GM18502 (cell line): Measurements from ENCODE around the gene SIGLEC14.
"Not testable (repeated sequence)": the region's sequence is repeated elsewhere in the genome, so short reads cannot be mapped to it uniquely, and the experiment has no call there.

ENCODE experiments used
- ATAC-seq: cut with Tn5 transposase; IDR thresholded peaks from one replicate; pipeline ENCODE4 v1.9.1; 2021; ENCODE audit warnings: mild to moderate bottlenecking; ENCODE audit not compliant: unreplicated experiment, poor library complexity

The SIGLEC14 gene

DNA sequence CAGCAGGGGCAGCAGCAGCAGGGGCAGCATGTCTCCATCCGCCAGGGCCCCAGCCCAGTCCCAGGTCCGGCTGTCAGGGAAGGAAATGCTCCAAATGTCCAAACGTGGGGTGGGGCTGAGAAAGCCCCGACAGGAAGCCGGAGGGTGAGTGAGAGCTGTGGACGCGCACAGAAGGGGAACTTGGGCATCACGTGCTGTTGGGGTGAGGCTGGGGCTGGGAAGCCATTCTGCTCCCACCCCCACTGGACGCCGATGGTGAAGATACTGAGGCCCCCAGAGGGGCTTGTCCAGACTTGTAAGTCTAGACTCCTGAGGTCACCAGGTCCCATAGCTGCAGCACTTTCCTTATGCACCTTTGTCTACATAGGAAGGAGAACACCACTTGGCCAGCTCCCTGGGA, at the start of gene SIGLEC14:
Gene SIGLEC14, minus strand, starts transcription at position 96 of the 400 bp plus-strand sequence. Its CDS starts 66 bp downstream, at position 30.
- not testable (repeated sequence) for ATAC-seq

DNA sequence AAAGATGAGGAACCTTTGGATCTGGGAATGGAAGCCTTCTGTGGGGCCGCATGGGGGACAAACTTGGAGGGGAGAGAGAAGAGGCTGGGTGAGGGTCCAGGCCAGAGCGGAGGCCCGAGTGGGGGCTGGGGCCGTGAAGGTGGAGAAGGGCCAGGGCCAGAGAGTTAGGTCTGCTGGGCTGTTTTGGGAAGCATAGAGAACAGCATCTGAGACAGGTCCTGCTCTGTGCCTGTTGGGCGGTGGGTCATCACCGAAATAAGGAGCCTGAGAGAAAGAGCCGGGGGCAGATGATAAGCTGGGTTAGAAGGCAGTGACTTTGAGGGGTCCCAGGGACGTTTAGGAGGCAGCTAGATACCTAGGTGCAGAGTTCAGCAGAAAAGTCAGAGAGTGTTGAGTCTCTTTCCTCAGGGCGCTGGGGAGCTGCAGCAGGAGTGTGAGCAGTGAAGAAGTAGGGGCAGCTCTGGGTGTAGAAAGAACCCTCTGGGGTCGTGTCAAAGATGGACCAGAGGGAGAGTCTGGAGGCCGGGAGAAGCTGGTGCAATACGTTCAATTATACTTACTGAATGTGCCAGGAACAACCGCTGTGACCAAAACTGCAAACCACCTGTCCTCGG, 49.2 kb upstream of the SIGLEC14 start:
- no peak for ATAC-seq

GRCh38 chr19:51695088-51695487, 48.5 kb upstream of the SIGLEC14 start:
- ATAC-seq = no peak

DNA sequence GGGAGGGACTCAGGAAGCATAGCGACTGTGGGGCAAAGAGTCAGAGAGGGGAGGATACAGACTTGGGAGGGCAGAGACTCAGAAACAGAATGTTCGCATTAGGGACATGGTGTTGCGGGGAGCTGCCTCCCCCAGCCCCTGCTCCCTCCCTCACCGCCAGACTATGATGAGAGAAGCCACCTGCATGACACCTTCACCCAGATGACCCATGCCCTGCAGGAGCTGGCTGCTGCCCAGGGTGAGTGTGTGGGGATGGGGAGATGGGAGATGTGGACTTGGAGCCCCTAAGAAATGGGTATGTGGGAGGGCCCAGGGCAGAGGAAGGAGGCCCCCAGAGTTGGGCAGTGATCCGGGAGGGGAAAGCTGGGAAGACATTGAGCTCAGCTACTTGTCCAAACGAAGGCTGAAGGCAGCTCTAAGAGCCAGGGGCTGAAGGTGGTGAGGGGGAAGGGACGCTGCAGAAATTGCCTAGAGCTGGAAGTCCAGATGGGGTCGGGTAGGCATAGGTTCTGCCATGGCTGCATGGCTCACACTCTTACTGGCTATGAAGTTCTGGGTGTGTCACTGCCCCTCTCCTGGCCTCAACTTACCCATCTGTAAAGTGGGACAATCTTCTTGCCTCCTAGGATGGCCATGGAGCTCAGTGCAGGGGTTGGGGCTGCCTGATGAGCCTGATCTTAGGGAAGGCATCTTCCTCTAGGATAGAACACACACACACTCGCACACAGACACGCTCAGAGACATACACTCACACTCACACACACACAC, 47.9 kb upstream of the SIGLEC14 start:
- ATAC-seq = no peak

GRCh38 chr19:51693819-51694218, 47.2 kb upstream of the SIGLEC14 start:
- no peak for ATAC-seq

DNA sequence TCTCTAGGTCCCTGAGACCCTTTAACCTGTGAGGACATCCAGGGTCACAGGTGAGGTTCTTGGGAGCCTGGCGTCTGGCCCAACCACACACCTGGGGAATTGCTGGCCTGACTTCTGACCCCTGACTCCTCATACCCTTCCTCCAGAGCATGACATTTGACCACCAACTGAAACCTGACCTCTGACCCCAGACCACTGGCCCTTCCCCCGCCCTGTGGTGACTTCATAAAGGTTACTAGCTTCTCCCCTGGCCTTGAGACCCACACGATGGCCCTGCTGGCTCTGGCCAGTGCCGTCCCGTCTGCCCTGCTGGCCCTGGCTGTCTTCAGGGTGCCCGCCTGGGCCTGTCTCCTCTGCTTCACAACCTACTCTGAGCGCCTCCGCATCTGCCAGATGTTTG, 46.6 kb upstream of the SIGLEC14 start, which contains the start of gene SPACA6:
Gene SPACA6, plus strand, starts transcription at position 71 of the 400 bp plus-strand sequence. Its CDS starts 197 bp downstream, at position 268.
- no peak for ATAC-seq

DNA sequence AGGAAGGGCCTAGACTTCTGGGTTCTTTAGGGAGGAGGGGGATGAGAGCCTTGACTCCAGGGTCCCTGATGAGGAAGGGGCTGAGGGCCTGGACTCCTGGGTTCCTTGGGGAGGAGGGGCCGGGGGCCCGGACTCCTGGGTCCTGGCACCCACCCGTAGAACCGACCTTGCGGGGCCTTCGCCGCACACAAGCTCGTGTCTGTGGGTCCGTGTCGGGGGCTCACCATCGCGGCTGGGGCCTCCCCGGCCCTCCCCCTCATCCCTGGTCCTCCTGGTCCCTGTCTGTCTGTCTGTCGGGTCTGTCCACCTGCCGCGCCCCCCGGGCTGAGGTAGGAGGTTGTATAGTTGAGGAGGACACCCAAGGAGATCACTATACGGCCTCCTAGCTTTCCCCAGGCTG, 45.8 kb upstream of the SIGLEC14 start:
- no peak for ATAC-seq

GRCh38 chr19:51691584-51692428, 45.2 kb upstream of the SIGLEC14 start:
- no peak for ATAC-seq

DNA sequence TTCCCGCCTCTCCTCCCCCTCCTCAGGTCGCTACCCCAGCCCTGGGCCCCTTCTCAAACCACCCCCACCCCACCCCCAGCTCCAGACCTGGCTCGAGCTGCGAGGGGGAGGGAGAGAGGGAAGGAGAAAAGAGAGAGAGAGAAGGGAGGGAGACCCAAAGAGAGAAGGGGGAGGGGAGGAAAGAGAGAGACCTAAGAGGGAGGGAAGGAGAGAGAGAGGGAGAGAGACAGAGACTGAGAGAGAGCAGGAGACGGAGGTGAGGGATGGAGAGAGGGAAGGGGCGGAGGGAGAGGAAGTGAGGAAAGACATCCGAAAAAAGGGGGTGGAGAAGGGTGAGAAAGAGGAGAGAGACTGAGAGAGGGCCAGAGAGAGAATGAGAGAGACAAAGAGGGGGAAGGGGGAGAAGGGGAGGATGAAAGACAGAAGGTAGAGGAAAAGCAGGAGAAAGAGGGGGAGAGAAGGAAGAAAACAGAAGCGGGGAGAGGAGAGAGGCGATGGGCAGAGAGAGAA, 44.5 kb upstream of the SIGLEC14 start:
- ATAC-seq = no peak

DNA sequence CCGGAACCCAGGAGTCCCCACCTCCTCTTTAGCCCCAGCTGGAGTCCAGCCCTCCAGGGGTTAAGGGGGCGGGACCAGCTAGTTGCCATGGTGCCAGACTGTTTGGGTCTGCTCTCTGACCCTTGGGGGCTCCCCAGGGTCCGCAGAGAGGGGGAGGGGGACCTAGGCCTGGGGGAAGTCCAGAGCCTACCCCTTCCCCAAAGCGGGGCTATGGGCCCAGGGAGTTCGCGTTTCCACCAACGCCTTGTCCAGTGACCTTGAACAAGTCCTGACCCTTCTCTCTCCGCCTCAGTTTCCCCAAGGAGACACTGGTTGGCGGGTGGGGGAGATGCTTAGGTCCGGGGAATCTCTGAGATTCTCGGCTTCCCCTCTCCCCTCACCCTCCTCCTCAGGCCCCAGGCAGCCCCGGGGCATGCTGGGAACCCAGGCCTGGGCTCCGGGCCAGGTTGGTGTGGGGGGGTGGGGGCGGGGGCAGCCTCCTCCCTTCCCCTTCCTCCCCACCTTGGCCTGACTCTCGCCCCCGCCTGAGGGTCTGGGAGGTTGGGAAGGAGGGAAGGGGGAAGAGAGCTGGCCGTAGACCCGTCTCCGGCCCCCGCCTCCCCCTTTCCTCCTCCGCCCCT, 43.9 kb upstream of the SIGLEC14 start:
- no peak for ATAC-seq

- ATAC-seq = no peak
Measured at GRCh38 chr19:51689751-51690453, 43.3 kb upstream of the SIGLEC14 start.

DNA sequence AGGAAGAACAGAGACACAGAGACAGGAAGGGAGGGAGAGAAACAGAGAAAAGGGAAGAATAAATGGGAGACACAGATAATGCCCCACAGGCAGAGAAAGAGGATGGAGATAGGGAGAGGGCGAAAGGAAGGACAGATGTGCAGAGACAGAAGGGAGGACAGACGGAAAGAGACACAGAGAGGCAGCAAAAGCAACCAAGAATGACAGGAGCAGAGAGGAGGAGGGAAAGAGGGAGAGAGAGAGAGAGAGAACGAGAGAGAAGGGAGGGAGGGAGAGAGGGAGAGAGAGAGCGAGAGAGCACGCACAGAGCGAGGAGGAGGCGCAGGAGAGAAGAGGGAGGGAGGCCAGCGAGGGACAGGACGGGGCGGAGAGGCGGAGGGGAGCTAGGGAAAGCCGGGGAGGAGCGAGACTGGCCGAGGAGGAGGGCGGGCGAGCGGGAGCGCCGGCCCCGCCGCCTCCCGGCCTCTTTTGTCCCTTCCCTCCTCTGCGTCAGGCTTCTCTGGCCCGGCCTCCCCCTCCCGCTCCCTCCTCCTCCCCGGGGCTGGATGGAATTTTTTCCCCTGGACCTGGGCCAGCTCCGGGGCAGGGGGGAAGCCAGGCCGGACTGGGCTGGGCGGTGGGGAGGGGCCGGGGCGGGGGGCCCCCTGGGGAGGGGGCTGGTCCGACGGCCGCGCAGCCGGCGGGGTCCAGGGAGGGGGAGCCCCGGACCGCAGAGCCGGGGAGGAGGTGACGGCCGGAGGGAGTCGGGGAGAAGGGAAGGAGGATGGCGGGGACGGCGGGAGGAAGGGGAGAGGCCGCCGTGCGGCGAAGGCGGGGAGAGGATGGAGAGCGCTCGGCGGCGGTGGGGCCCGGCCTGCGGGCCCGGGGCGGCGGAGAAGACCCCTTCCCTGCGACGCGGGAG, 42.3 kb upstream of the SIGLEC14 start:
- ATAC-seq = no peak

DNA sequence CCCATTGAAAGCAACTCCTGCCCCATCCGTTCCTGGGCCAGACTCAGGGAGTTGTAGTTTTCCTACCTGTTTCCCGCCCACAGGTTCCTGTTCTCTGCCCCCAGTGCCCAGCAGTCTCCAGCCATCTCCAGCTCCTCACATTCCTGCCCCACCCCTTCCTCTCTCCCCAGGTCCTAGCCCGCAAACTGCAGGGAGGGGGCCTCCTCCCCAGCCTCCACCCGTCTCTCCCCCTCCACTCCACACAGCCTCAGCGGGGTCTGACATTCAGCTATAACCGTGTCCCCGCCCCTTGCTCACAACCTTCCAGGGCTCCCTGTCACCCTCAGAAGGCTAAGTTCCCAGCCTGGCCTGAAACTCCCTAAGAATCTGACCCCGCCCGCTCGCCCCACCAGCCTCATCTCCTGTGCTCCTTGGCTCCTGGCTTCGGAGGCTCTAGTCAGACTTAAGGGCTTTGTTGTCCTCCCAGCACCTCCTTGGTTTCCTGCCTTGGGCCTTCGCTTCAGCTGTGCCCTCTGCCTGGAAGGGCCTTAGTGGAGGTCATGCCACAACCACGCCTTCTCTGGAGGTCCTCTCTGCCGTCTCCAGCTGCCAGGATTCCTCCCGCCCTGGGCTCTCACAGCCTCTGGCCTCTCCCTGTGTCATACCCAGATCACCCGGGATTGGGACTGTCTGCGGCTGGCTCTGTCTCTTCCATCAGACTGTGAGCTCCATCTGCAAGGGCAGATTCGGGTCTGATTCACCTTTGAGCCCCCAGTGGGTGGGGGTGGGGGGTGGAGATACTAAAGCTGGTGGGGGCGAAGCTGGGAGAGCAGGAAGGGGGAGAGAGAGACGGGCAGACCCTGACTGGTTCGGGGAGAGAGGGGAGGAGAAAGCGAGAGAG, 41.4 kb upstream of the SIGLEC14 start:
- ATAC-seq = no peak

GRCh38 chr19:51686171-51686570, 39.5 kb upstream of the SIGLEC14 start:
- ATAC-seq = no peak

DNA sequence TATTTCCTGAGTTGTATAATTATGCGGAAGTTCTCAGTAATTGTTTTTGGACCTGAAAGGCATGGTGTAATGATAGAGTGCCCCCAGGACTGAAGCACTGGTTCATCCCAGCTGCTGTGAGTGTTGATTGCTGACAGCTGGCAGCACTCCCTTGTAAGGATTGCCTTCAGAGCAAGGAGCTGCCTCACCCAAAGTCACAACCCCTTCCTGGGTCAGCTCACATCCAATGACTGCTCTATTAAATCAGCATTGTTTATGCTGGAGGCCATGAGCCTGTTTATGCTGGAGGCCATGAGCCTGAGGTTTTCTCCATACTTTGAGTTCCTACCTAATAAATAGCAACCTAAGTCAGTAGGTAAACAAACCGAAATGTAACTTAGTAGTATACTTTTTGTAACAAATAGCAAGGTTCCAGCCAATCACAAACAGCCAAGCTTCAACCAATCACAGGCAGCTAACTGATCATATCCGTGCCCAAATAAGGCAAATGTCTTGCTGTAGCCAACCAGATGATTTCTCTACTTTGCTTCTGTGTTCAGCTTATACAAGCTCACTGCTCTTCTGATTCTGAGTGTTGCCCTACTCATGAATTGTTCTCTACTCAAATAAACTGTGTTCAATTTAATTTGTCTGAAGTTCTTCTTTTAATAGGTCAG, 34.8 kb upstream of the SIGLEC14 start:
- ATAC-seq = no peak

DNA sequence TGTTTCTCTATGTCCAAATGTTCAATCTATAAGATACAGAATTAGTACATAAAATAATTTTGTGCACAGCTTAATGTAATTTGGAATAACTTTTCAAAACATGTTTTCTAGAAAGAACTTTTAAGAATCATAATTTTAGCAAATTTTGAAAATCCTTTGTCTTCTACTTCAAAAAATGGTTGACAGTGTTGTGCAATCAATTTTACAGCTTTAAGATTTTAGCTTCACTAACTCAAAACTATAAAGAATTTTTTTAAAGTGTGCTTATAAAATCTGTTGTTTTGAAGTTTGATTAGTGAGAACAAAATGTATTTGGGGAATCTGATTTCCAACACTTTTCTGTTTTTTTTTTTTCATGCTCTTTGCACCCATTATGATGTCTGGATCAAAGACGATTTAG, 33.8 kb upstream of the SIGLEC14 start:
- no peak for ATAC-seq

DNA sequence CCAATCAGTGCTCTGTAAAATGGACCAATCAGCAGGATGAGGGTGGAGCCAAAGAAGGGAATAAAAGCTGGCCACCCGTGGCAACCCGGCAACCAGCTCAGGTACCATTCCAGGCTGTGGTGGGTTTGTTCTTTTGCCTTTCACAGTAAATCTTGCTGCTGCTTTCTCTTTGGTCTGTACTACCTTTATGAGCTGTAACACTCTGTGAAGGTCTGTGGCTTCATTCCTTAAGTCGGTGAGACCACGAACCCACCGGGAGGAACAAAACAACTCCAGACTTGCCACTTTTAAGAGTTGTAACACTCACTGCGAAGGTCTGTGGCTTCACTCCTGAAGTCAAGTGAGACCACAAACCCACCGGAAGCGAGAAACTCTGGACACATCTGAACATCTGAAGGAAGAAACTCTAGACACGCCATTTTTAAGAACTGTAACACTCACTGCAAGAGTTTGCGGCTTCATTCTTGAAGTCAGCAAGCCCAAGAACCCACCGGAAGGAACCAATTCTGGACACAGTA, 30.0 kb upstream of the SIGLEC14 start:
- no peak for ATAC-seq
